ENCODE results near the gene DUS1L.

The DUS1L gene

GRCh38 chr17:82055023-82055964 is 10.3 kb downstream of the DUS1L start:
- peak; percentile 16 for DNase-seq

DNA sequence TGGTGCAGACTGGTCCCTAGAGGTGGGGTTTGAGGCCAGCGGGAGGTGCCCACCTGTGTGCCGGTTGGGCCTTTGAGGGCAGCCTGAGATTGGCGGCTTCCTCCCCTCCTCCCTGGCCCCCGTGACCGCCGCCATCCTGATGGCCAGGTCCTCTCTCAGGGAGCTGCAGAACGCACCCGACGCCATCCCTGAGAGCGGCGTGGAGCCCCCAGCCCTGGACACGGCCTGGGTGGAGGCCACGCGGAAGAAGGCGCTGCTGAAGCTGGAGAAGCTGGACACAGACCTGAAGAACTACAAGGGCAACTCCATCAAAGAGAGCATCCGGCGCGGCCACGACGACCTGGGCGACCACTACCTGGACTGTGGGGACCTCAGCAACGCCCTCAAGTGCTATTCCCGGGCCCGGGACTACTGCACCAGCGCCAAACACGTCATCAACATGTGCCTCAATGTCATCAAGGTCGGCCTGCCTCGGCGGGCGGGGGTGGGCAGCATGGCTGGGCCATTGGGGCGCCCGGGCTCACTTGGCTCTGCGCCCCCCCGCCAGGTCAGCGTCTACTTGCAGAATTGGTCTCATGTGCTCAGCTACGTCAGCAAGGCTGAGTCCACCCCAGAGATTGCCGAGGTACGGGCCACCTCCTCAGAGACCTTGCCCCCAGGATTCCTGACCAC is 11.1 kb downstream of the DUS1L start:
- DNase-seq = peak; percentile 27

DNA sequence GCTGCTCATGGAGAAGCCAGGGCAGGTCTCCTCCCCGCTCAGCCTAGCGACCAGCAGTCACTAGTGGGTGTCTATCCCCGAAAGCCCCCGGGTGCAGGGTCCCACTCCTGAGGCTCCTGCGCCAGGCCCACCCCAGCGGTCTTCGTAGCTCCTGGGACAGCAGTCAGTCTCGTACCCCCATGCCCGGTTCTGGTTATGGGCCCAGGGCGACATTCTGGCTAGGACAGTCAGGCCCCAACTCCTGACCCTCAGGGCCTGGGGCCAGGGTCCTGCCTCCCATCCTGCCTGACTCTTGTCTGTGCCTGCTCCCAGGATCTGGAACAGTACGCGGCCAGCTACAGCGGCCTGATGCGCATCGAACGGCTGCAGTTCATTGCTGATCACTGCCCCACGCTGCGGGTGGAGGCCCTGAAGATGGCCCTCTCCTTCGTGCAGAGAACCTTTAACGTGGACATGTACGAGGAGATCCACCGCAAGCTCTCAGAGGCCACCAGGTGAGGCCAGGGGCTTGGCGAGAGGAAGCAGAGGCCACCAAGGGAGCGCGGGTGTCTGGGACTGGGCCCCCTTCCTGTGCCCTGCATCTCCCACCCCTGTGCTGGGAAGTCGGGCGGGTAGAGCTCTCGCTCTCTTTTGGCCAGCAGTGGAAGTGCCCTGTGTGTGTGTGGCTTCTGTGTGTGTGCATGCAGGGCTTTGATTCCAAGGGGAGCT is 11.9 kb downstream of the DUS1L start:
- DNase-seq = peak; percentile 15

DNA sequence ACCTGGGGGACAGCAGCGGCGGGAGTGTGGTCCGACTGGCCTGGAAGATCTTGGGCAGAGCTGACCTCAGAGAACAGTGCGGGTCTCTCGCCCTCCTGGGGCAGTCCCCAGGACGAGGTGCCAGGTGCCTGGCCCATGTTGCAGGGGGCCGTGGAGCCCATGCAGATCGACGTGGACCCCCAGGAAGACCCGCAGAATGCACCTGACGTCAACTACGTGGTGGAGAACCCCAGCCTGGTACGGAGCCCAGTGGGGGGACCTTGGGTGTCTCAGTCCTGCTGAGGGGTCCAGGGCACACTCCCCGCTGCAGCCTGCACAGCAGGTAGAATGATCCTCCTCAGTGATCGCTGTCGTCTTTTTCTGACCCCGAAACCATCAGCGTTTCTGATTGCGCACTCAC is 12.5 kb downstream of the DUS1L start:
- DNase-seq = no peak

GRCh38 chr17:82052638-82053059 is 13.0 kb downstream of the DUS1L start:
- peak; percentile 18 for DNase-seq

DNA sequence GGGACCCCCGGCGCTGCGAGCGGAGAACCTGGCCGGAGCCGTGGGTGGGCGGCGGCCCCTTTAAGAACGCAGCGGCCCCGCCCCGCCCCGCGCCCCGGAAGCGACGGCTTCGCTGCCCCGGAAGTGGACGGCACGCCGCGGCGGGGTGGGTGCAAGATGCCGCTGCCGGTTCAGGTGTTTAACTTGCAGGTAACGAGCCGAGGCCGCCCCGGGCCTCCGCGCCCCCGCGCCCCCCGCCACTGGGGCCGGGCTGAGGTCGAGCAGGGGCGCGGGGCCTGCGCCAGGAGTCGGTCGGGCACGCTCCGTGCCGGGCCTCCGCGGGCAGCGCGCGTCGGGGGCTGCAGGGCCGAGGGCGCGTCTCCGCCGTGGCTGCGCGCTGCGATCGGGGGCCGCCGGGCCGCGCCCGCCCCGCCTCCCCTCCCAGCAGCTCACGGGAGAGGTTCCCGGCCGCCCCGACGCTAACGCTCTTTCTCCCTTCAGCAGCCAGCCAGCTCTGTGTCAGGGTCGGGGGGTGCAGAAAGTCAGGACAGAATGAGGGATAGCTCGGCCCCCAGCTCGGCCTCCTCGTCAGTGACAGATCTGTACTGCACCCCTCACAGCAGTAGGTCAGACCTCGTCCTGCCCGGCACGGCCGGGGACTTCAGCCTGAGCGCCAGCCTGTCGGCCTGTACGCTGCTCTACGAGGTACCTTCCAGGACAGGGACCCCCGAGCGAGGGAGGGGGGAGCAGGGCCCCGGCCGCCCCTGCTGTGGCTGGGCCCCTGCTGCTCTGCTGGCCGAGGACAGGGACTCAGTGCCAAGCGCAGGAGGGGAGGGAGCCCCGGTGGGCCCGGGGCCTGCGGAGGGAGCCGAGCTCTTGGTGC is 13.6 kb downstream of the DUS1L start, which contains the start of the genes GPS1 and RFNG:
Gene GPS1 (plus strand): TSS at position 123 of the 862 bp plus-strand sequence. CDS start 34 bp downstream, at position 157.
Gene RFNG (minus strand): TSS at position 36 of the 862 bp plus-strand sequence. CDS start 45 bp downstream, outside the sequence.
- peak; percentile 85 for DNase-seq

GRCh38 chr17:82050761-82051641 is 14.6 kb downstream of the DUS1L start:
- peak; percentile 40 for DNase-seq

DNA sequence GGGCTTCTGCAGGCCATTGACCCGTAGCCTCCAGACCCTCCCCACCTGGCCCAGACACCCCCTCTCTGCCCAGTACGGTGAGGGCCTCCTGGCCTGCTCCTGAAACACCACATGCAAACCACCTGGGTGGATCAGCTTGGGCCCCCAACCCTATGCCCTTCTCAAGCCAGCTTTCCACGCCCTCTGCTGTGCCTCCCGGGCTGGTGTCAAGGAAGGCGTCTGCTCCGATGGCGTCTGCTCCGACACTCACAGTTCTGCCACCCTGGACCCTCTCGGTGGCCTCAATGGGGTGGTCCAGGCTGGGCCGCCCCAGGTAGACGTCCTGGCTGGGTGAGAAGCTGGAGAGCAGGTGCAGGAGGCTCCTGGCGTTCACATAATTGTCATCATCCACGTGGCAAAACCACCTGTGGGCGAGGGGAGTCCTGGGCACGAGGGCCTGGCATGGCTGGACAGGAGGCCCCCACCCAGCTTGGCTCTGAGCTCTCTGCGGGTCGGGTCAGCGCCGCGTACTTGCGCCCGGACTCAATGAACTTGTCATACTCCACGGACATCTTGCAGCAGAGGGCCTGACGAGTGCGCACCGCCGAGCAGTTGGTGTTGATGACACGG is 15.3 kb downstream of the DUS1L start:
- DNase-seq = peak; percentile 25

DNA sequence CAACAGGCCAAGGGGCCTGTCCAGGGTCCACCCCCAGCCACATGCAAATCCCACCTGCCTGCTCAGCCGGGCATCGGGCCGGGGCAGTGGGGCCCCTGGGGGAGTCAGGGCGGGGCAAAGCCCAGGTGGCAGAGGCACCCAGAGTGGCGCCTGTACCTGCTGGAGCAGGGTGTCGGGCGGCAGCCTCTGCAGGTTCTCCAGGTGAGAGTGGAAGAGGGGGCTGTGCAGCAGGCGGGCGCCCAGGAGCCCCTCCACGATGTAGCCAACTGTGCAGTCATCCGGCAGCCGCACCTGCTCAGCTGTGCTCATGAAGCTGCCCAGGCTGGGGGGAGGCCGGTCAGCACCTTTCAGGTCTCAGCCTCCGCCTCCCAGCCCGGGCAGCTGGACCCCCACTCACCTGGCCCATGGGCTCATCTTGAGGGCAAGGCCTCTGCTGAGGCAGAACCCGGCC is 16.1 kb downstream of the DUS1L start:
- DNase-seq = peak; percentile 17

DNA sequence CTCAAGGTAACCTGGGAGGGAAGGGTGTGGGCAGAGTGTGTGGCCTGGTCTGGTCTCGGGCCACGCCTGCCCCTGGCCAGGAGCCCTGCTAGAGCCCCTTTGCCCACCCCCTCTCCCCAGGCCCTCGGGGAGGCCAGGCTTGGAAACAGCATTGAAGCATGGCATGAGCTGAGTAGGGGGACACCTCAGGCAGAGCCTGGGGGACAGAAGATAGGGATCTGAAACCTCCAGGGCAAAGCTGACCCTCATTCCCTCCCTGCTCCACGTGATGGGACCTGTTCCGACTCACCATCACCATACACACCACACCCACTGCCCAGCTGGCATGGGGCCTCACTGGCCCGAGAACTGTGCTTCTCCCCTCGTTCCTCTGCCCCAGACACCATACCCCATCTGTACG is 16.5 kb downstream of the DUS1L start:
- peak; percentile 17 for DNase-seq

GRCh38 chr17:82048571-82048971 is 17.0 kb downstream of the DUS1L start:
- peak; percentile 16 for DNase-seq

GRCh38 chr17:82047914-82048570 is 17.6 kb downstream of the DUS1L start:
- no peak for DNase-seq

- no peak for DNase-seq
Measured at GRCh38 chr17:82047379-82047778, 18.2 kb downstream of the DUS1L start.

- no peak for DNase-seq
Measured at GRCh38 chr17:82046903-82047302, 18.7 kb downstream of the DUS1L start.

DNA sequence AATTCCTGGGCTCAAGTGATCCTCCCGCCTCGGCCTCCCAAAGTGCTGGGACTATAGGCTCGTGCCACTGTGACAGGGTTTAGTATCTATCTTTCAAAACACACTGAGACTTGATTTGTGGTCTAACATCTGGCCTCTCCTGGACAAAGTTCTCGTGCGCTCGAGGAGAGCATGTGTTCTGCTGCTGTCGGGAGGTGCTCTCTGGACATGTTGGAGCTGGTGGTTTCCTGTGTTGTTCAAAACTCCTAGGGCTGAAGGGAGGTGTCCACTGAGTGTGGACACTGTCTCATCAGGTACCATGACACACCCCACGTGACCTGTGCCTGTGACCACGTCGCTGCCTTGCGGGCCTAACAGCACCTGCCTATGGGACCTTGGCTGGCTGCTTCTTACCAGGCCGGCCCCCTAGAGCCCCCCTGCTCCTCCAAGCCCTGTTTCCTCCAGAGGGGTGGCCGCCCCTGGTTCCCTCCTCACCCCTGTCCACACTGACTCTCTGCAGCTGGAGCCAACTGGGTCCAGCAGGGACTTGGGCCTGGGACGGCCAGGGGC is 19.6 kb downstream of the DUS1L start:
- DNase-seq = no peak

DNA sequence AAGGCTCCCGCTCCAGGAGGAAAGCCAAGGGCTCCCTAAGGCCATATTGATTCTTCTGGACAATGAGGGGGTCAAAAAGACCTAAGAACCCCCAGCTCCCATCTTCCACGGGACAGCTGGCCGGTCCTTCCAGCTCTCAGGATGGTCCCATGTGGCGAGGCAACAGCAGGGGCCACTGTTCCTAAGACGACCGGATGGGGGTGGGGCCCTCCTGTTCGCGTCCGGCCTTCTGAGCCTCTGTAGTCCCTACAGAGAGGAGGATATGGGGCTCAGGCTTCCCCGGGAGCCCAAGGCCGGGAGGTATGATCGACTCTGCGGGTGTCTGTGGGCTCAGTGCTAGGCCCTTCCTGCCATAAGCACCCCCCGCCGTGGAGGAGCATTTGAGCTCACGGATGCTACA is 22.1 kb downstream of the DUS1L start:
- DNase-seq = no peak

GRCh38 chr17:82042649-82043048 is 23.0 kb downstream of the DUS1L start:
- DNase-seq = no peak

GRCh38 chr17:82041144-82041814 is 24.3 kb downstream of the DUS1L start:
- DNase-seq = no peak

DNA sequence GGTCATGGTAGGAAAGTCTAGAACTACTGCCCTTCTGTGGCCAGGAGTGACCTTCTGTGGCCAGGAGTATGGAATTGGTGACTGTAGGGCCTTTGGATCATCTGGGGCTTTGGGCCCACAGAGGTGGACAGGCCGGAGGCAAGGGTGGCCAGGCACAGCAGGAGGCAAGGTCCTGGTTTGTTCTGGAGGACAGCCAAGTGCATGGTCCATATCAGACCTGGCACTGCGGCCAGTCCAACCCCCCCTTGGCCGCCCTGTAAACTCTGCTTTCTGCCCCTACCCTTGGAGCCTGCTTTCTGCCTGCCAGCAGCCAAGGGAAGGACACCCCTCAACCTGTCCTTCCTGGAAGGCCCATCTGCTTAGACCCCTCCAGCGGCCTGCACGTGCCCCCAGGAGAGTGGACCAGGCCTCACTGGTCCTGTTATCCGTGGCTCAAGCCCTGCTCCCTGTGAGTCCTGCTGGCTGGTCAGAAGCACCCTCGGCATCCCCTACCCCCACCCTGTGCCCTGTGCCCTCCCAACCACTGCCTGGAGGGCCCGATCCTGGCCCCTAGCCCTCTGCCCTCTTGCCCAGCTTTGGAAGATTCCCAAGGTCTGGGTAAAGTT is 25.8 kb downstream of the DUS1L start:
- no peak for DNase-seq

All from femur (tissue), 1 donor.